ENCODE measurements around the gene LRP1B. TPM values are rescaled to one million over a fixed set of nuclear protein-coding genes. Genes with fewer than 3 reads are reported as not detected.
A peak's percentile ranks its signal among the peaks of the same experiment; 100 is the strongest.

LRP1B gene
- polyA plus RNA-seq, 5 donors: 0.54 to 1.8 (median 0.81) TPM

GRCh38 chr2:140905083-140905781 lies 1225.6 kb downstream of the LRP1B start:
- DNase-seq: no peak

DNA sequence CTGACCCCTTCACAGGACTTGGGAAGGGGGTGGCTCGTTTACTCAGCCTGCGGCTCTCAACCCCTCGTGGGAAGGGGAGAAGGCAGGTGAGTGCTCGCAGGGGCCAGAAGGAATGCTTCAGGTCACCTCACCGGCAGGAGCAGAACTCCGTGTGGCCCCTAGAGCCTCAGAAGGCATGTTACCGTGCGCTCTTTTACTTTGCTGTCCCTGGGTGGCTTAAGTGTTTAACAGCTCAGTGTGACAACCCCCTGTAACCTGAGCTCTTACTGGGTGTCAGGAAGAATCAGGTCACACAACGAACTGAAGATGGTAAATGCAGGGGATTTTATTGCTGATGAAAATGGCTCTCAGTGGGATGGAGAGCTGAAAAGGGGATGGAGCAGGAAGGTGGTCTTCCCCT lies 1235.4 kb downstream of the LRP1B start:
- no peak for DNase-seq

DNA sequence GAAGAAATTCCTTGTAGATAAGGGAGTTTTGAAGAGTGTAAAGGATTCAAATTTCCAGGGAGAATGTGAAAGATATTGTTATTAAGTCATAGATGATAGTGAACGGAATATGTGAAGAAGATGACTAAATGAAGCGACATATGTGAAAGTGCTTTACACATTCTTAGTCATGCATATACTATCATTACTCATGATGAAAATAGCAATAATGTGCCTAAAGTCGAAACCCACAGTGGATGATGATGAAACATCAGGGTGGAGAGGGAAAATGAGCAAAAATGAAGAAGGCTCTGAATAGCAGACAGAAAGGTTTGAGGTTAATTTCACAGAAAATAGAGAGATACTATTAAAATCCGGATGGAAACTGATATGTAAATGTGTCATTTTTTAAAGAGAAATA lies 1237.1 kb downstream of the LRP1B start:
- DNase-seq: no peak

DNA sequence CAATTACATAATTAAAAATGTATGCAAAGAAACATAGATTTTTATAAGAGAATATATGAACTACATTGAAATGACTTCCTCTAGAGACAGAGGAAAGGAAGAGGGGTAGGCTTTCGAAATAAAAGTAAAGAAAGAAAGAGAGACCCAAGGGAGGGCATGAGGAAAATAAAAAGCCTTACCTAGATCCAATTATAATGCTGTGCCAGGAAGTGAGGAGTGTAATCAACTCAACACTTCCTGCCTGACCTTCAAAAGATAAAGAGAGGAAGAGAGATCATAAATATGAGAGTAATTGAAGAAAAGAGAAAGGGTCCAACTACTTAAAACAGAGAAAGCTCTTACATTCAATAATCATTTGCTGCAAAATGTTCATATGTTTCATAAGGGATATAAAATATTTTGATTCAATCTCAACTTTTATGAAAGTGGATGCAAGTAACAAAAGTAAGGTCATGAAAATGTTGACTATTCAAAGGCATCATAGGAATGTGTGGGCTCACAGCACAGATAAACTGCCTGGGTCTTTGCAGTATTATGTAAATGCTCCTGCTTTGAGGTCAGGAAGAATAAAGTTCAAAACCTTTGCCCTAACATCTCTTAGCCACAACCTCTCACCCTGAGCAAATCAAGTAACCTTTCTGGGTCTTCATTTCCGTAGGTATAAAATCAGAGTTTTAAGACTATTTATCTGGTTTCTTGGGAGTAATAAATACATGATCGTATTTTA lies 1237.7 kb downstream of the LRP1B start:
- no peak for DNase-seq

- DNase-seq: no peak
These were observed 1238.4 kb downstream of the LRP1B start for GRCh38 chr2:140892436-140892835.

DNA sequence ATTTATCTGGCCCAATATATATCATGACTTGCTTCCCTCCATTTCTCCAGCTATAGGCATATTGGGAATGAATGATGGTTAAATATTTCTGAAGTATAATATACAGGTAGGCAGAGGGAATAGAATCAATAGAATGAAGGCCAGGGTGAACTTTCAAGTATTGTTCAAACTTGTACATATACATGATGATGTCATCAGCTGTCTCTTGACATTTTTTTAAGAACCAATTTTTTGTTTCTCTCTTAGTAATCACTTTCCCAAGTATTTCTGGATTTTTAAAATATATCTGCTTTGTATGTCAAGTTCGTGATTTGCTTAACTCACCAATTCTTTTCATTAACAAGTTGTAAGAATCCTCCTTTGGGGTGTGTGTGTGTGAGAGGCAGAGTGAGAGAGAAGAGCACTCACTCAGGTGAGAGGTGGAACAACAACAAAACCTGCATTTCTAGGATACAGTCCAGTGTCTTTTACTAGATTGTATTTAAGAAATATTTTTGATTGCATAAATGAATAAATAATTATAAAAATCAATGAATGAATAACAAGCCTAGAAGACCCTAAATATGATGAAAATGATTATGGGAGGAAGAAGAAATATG lies 1239.1 kb downstream of the LRP1B start:
- no peak for DNase-seq

- DNase-seq: peak; percentile 33
These were observed 1247.9 kb downstream of the LRP1B start for GRCh38 chr2:140882671-140883620.

GRCh38 chr2:140880573-140880972 lies 1250.2 kb downstream of the LRP1B start:
- no peak for DNase-seq

DNA sequence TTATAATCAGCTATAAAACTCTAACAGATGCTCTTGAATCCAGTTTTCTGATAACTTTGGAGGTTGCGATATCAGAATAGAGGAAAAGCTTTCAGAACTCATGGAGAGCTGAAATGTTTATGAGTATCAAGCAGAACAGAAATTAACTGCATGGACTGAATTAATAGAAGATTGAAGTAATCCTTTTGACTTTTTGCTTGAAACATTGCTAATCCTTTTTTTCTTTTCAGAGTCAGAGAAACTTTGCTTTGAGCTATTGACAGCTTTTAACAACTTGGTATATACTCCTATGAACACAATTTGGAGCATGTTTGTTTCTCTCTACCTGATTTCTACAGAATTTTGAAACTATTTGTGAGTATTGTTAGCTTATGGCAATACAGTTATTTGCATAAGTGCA lies 1254.8 kb downstream of the LRP1B start:
- DNase-seq: no peak

GRCh38 chr2:140873915-140874531 lies 1256.8 kb downstream of the LRP1B start:
- DNase-seq: no peak

GRCh38 chr2:140869925-140870324 lies 1260.9 kb downstream of the LRP1B start:
- no peak for DNase-seq

DNA sequence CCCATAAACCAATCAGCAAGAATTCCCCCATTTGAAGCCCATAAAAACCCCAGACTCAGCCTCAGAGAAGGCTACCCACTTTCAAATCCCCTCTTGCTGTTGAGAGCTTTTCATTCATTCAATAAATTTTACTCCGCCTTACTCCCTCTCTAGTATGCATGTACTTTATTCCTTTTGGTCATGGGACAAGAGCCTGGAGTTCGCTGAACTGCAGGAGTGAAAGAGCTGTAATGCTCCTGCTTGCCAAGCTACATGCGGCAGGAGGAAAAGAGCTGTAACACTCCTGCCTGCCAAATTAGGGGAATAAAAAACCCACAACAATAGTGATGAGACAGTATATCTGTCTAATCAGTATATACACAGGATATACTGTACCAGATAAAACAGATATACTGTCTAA lies 1261.7 kb downstream of the LRP1B start:
- DNase-seq: no peak

DNA sequence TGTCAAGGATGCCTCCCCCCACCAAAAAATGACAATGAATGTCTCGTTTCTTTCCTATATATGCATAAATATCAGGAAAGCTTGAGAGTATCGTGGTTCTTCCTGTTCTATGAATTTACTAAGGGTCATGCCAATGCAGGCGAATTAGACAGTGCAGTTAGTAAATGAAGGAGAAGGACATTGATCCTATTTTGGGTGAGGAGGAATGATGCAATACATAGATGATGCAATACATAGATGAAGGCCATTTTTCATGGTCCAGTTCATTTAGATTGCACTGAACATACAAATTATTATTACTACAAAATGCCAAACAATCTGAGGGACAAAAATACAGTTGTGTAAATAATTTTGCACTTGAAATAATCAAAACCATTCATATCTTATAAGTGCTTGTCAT lies 1265.0 kb downstream of the LRP1B start:
- DNase-seq: no peak

DNA sequence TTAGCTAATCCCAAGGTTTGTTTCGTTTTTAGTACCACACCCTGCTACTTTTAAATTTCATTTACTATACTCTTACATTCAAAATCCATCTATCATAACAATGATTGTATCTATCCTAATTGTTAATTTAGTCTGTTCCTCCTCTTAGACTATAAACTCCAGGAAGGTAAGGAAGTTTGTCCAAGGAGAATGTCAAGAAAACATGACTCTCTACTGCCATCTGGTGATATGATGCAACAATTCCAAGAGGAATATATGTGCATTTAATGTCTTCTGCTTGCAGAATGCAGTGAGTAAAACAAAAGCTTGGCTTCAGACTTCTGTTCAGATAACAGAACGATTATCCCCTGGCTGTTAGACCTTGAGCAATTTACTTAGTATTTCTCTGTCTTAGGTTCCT lies 1267.1 kb downstream of the LRP1B start:
- peak in 1 of 2 donors; percentile 8 for DNase-seq

DNA sequence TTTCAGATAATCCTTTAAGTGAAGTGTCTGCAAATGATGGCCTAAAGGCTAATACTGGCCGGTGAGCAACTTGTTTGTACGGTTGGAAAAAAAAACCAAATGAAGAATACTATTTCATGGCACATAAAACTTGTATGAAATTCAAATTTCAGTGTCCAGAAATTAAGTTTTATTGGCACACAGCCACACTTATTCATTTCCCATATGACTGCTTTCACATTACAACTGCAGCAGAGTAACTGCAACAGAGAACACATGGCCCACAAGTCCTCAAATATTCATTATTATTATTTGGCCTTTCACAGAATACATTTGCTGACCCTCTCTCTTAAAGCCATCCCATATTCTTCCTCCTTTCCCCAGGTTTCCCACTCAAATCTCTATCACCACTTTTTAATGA lies 1268.6 kb downstream of the LRP1B start:
- no peak for DNase-seq

DNA sequence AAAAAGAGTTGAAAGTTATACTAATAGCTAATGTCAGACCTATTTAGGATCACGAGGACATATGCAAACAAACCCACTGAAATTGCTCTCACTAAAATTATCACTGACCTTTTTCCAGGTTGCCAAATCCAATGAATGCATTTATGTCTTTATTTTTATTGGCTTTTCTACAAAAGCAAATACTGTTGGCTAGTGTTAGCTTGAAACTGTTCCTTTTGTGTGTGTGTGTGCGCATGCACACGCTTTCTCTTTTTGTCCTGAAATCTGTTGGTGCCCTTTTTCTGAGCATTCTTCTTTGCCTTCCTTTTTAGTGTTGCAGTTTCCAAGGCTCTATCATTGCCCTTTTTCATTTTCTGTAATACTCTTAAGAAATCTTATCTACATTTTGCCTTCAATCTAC lies 1269.2 kb downstream of the LRP1B start:
- DNase-seq: no peak

DNA sequence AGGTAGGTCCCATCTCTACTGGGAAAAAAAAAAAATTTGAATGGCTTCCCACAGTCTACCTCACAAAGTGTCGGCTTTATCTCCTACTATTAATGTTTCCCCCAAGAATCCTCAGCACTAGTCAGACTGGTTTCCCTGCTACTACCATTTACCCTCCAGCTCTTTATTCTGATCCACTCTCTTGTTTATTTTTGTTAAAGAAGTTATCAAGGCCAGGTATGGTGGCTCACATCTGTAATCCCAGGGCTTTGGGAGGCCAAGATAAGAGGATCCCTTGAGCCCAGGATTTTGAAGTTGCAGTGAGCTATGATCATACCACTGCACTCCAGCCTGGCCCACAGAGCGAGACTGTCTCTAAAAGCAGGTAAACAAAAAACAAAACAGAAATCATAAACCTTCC lies 1275.3 kb downstream of the LRP1B start:
- DNase-seq: no peak

DNA sequence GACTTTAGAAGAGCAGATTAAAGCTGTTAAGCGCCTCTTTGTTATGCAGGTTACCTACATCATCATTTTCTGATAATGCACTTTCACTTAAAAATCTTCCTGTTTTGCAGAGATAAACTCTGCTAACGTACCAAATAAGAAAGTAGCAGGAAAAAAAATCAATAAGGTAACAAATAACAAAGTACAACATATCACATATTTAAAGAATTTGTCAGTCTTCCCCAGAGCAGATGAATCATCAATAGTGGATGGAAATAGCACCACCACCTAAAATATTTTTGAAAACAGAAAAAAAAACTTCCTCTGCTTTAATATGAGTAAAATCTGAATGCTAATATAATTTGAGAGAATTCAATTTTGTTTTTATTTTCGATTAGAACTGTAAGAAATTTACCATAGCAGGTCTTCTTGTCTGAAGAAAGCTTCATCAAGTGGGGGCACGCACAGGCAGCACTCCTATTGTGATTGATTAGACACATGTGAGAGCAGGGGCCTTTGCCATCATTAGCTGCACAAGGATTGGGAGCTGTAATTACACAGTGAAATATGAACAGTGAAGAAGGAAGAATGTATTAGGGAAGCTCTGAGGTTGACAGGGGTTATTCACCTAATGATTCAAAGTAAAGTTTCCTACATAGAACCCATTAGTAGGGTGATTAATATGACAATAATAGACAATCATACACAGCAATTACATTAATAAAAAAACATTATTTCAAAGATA lies 1279.4 kb downstream of the LRP1B start:
- no peak for DNase-seq

- no peak for DNase-seq
These were observed 1287.6 kb downstream of the LRP1B start for GRCh38 chr2:140843186-140843585.

GRCh38 chr2:140842110-140842509 lies 1288.7 kb downstream of the LRP1B start:
- no peak for DNase-seq

- no peak for DNase-seq
These were observed 1289.7 kb downstream of the LRP1B start for GRCh38 chr2:140841141-140841540.

All from right lung (tissue), 5 donors.